ENCODE measurements around the gene GAK.

Gene GAK

DNA sequence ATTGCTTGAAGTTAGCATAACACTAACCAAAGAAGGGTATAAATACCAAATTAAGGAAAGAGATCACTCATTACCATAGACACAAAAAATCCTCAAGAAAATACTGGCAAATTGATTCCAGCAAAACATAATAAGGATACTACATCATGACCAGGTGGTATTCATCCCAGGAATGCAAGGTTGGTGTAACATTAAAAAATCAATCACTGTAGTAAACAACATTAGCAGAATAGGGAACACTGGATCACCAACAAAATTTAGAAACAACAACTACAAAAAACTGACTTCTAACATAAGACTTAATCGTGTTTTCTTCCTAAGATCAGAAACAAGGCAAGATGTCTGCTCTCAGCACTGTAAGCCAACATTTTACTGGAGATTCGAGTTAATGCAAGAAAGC is 14.1 kb downstream of the GAK start:
- TF ChIP-seq, protein P1, sequence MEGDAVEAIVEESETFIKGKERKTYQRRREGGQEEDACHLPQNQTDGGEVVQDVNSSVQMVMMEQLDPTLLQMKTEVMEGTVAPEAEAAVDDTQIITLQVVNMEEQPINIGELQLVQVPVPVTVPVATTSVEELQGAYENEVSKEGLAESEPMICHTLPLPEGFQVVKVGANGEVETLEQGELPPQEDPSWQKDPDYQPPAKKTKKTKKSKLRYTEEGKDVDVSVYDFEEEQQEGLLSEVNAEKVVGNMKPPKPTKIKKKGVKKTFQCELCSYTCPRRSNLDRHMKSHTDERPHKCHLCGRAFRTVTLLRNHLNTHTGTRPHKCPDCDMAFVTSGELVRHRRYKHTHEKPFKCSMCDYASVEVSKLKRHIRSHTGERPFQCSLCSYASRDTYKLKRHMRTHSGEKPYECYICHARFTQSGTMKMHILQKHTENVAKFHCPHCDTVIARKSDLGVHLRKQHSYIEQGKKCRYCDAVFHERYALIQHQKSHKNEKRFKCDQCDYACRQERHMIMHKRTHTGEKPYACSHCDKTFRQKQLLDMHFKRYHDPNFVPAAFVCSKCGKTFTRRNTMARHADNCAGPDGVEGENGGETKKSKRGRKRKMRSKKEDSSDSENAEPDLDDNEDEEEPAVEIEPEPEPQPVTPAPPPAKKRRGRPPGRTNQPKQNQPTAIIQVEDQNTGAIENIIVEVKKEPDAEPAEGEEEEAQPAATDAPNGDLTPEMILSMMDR (IDR thresholded peaks at IDR 0.05; ENCODE audit: poor library complexity, severe bottlenecking): no peak
- DNase-seq (ENCODE audit: low spot score): no peak
- Histone ChIP-seq H3K36me3 (ENCODE audit: low read depth) (peaks cover 3% of the 10 kb centered on the region; the same call in 1 of the 2 replicates), H3K27me3 (ENCODE audit: insufficient read depth, poor library complexity, severe bottlenecking) (no peaks in the 10 kb centered on the region), H3K9me3 (ENCODE audit: severe bottlenecking) (no peaks in the 10 kb centered on the region), H3K27ac (ENCODE audit: poor library complexity, severe bottlenecking) (no peak overlapping the region), H3K4me1 (ENCODE audit: insufficient read depth, poor library complexity, severe bottlenecking) (no peaks in the 10 kb centered on the region), H3K4me3 (ENCODE audit: severe bottlenecking) (no peak overlapping the region)
- ATAC-seq (ENCODE audit: low read depth): no peak

DNA sequence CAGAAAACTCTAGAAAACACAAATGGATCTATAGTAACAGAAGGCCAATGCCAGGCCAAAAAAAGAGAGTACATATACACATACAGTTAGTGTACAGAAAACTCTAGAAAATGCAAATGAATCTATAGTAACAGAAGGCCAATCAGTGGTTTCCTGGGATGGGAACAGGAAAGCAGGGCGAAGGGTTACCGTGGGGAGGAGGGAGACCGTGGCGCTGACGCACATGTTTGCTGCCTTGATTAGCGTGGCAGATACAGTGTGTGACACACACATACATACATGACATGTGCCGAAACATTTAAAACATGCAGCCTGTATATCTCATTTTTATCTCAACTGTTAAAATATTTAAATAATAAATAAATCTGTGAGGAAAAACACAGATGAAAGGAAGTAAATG is 14.7 kb downstream of the GAK start:
- Histone ChIP-seq H3K27ac (ENCODE audit: poor library complexity, severe bottlenecking) (no peak overlapping the region), H3K27me3 (ENCODE audit: insufficient read depth, poor library complexity, severe bottlenecking) (no peaks in the 10 kb centered on the region), H3K4me1 (ENCODE audit: insufficient read depth, poor library complexity, severe bottlenecking) (no peaks in the 10 kb centered on the region), H3K4me3 (ENCODE audit: severe bottlenecking) (no peak overlapping the region), H3K36me3 (ENCODE audit: low read depth) (peaks cover 7% of the 10 kb centered on the region; the same call in 1 of the 2 replicates), H3K9me3 (ENCODE audit: severe bottlenecking) (no peaks in the 10 kb centered on the region)
- TF ChIP-seq, protein P1 (IDR thresholded peaks at IDR 0.05; ENCODE audit: poor library complexity, severe bottlenecking): no peak
- DNase-seq (ENCODE audit: low spot score) (no peak), ATAC-seq (ENCODE audit: low read depth) (no peak)

DNA sequence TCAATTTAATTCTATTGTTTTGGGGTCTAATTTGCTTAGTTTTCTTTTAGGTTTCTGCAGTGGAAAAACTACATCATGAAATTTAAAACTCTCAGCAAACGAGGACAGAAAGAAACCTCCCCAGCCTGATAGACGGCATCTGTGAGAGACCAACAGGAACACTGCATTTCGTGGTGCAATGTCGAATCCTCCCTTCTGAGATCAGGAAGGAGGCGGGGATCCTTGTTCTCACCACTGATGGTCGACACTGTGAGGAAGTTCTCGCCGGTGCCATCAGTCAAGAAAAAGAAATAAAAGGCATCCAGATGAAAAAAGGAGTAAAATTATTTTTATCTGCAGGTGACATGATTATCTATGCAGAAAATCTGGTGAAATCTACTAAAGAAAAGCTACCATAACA is 16.5 kb downstream of the GAK start:
- Histone ChIP-seq H3K4me1 (ENCODE audit: insufficient read depth, poor library complexity, severe bottlenecking) (no peaks in the 10 kb centered on the region), H3K4me3 (ENCODE audit: severe bottlenecking) (no peak overlapping the region), H3K27ac (ENCODE audit: poor library complexity, severe bottlenecking) (no peak overlapping the region), H3K36me3 (ENCODE audit: low read depth) (peaks cover 14% of the 10 kb centered on the region; the same call in 1 of the 2 replicates), H3K27me3 (ENCODE audit: insufficient read depth, poor library complexity, severe bottlenecking) (no peaks in the 10 kb centered on the region), H3K9me3 (ENCODE audit: severe bottlenecking) (no peaks in the 10 kb centered on the region)
- DNase-seq (ENCODE audit: low spot score) (no peak), ATAC-seq (ENCODE audit: low read depth) (no peak)
- TF ChIP-seq, protein P1 (IDR thresholded peaks at IDR 0.05; ENCODE audit: poor library complexity, severe bottlenecking): no peak

DNA sequence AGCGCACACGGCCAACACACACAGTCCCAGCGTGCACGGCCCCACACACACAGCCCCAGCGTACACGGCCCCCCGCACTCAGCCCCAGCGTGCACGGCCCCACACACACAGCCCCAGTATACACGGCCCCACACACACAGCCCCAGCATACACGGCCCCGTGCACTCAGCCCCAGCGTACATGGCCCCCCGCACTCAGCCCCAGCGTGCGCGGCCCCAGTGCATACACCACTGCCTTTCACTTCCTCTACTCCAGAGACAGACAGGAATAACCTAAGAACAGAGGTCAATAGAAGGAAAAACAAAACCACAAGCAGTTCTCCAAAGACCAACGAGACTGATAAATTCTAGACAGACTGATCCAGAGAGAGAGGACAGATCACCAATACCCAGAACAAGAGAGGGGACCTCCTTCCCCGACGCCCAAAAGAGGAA is 17.1 kb downstream of the GAK start:
- Histone ChIP-seq H3K27ac (ENCODE audit: poor library complexity, severe bottlenecking) (no peak overlapping the region), H3K36me3 (ENCODE audit: low read depth) (peaks cover 14% of the 10 kb centered on the region; the same call in 1 of the 2 replicates), H3K9me3 (ENCODE audit: severe bottlenecking) (no peaks in the 10 kb centered on the region), H3K4me3 (ENCODE audit: severe bottlenecking) (no peak overlapping the region), H3K27me3 (ENCODE audit: insufficient read depth, poor library complexity, severe bottlenecking) (no peaks in the 10 kb centered on the region), H3K4me1 (ENCODE audit: insufficient read depth, poor library complexity, severe bottlenecking) (no peaks in the 10 kb centered on the region)
- DNase-seq (ENCODE audit: low spot score) (peak; percentile 38), ATAC-seq (ENCODE audit: low read depth) (no peak)
- TF ChIP-seq, protein P1 (IDR thresholded peaks at IDR 0.05; ENCODE audit: poor library complexity, severe bottlenecking): no peak

- peaks cover 14% of the 10 kb centered on the region; the same call in 1 of the 2 replicates for H3K36me3 ChIP-seq (ENCODE audit: low read depth)
- H3K4me1 ChIP-seq (ENCODE audit: insufficient read depth, poor library complexity, severe bottlenecking): no peaks in the 10 kb centered on the region
- H3K27ac ChIP-seq (ENCODE audit: poor library complexity, severe bottlenecking): no peak overlapping the region
- TF ChIP-seq, protein P1 (IDR thresholded peaks at IDR 0.05; ENCODE audit: poor library complexity, severe bottlenecking): no peak
- ATAC-seq (ENCODE audit: low read depth) (no peak), DNase-seq (ENCODE audit: low spot score) (peak; percentile 32)
- H3K27me3 ChIP-seq (ENCODE audit: insufficient read depth, poor library complexity, severe bottlenecking): no peaks in the 10 kb centered on the region
- H3K4me3 ChIP-seq (ENCODE audit: severe bottlenecking): no peak overlapping the region
- no peaks in the 10 kb centered on the region for H3K9me3 ChIP-seq (ENCODE audit: severe bottlenecking)
Observed at GRCh38 chr4:914531-914930, 17.6 kb downstream of the GAK start.

Measured in RWPE2 (cell line).